HG02678 (cell line): ENCODE results near the gene BRPF3.

Experiments used
- ATAC-seq: cut with Tn5 transposase; IDR thresholded peaks from one replicate; pipeline ENCODE4 v1.9.1; 2021; ENCODE audit warnings: mild to moderate bottlenecking, moderate library complexity; ENCODE audit not compliant: unreplicated experiment

The BRPF3 gene

GRCh38 chr6:36227379-36228228, 31.1 kb downstream of the BRPF3 start:
- no peak for ATAC-seq

DNA sequence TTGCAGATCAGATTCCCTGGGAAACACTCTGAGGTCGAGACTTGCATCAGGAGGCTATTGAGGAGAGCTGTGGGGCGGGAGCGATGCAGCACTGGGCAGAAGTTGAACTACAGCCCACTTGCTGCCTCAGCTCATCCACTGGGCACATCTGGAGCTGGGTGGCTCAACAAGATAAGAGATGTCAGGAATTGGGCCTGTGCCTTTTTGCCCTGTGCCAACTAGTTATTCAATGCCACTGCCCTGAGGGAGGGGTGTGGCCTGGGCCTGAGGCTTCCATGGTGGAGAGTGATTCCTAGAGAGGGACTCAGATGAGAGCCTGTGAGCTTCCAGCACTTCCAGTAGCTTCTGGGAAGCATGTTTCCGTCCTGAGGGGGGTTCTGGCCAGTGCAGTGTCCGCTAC, 32.7 kb downstream of the BRPF3 start:
- no peak for ATAC-seq

DNA sequence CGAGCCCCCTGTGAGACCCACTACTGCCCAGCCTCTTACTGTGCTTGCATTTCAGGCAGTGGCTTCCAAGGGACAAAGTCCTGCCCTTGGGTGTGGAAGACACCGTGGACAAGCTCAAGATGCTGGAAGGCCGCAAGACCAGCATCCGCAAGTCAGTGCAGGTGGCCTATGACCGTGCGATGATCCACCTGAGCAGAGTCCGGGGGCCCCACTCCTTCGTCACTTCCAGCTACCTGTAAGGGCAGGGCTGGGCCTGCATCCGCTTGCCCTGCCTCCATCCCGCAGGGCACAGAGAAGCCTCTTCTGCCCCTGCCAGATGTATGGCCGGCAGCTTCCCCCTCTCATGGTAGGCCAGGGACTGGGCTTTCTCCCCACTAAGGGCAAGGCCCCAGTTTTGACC, 33.8 kb downstream of the BRPF3 start:
- no peak for ATAC-seq

DNA sequence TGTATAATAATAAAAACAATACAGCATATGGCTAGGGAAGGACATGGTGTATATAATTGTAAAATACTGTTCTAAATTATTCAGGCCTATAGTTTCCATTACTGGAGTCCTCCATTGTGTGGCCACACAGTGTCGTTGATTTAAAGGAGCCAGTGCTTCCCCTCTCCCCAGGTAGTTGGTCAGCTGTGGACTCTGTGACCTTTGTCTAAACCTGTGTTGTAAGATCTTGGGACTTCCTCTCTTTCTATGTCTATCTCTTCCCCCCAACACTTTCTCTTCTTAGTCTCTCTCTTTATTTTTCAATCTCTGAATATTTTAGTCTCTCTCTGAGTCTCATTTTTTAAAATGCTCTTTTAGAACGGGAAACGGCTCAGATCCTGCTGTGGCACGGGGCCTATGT, 35.6 kb downstream of the BRPF3 start:
- ATAC-seq, result no peak

DNA sequence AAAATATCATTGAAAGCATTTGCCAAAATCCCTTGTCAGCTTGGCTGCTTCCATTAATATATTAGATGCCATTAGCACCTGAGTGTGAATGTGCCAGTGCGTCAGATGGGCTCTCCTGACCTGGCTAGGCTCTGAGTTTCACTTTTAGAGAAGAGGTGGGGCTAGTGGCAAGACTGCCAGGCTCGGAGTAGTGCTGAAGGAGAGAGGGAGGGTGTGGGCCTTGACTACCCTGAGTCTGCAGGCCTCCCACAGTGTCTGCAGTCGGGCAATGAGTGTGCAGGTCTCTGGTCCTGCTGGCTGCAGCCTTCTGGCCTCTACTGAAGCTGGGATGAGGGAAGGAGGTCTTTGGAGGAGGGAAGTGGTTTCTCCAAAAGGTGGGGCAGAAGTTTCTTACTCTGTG, 38.8 kb downstream of the BRPF3 start:
- ATAC-seq, result no peak

DNA sequence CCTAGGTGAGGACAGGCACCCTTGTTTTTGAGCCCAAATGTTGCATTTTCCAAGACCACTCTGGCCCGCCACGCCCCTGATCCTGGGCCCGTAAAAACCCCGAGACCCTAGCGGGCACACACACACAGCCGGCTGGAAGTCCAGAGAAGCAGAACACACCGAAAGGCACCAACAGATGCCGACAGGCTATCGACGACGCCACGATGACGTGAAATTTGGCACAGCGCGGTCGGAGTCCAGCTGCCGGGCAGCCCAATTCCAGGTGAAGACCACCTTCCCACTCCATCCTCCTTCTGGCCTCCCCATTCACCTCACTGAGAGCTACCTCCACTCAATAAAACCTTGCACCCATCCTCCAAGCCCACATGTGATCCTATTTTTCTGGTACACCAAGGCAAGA, 39.3 kb downstream of the BRPF3 start:
- ATAC-seq, result no peak

GRCh38 chr6:36239774-36240173, 43.2 kb downstream of the BRPF3 start:
- ATAC-seq, result no peak

- peak; percentile 56 for ATAC-seq
These were observed 45.2 kb downstream of the BRPF3 start for GRCh38 chr6:36241728-36242127.

DNA sequence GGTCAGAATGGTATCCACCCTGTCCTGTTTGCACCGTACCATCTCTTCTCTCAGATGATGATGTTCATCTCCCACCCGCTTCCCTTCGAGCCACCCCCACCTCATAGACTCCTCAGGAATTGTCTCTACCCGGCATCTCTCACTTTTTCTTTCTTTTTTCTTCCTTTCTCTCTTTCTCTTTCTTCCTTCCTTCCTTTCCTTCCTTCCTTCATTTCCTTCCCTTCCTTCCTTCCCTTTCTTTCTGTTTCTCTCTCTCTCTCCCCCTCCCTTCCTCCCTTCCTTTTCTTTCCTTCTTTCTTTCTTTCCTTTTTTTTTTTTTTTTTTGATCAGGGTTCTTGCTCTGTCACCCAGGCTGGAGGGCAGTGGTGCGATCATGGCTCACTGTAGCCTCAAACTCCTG, 45.6 kb downstream of the BRPF3 start:
- no peak for ATAC-seq

DNA sequence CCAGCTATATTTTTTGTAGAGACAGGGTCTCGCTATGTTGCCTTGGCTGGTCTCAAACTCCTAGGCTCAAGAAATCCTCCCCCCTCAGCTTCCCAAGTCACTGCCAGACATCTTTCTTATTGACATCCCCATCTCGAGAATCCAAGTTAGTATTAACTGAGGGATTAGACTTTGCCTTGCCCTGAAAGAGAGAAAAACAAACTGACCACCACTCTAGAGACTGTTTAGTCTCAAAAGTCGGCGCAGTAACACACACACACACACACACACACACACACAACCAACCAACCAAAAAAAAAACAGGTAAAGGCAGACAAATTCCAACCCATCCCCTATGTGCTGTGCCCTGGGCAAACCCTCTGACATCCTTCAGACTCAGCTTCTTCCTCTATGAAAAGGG, 46.1 kb downstream of the BRPF3 start:
- ATAC-seq, result no peak

DNA sequence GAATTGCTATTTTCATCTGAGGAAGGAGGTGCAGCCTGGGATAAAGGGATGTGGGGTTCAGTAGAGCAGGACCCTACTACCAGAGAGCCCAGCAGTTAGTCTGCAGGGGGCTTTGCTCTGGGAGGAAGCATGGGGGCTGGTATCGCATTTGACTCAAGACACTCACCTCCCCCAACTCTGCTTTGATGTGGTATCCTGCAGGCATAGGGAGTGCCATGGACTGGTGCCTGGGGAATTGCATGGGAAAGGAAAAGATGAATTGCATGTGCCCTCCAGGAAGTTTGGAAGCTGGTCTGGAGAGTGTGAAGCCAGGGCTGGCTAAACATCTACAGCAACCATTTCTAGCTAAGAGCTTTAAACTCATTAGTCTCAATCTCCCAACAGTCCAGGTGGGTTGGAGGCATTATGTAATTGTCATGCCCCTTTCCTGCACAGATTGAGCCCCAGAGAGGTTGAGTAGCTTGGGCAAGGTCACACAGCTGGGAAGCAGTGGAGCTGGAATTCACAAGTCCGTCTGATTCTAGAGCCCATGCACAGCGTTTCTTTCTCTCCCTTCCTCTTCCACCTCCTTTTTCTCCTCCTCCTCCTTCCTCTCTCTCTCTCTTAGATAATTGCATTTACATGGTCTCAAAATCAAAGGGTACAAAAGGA, 47.1 kb downstream of the BRPF3 start:
- ATAC-seq, result no peak

DNA sequence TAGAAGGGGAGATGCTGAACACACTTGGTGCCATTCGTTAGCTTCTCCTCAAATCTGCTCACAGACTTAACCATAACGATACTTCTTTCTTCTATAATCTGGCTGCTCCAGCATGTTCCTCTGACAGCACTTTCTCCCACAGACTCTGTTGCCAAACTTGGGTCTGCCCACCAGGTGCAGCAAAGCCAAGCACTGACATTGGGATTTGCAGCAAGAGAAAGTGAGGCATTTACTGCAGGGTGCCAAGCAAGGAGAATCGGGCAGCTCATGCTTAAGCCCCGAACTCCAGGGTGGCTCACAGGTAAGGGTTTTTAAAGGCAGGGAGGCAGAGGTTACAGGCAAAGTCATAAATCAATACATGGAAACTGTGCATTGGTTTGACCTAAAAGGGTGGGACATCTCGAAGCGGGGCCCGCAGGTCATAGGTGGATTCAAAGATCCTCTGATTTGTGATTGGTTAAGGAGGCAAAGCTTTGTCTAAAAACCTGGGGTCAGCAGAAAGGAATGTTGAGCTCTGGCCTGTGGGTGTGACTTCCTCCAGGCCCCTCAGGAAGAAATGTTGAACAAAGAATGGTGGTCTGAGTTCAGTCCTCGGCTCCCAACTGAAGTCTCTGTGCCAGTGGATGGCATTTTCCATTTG, 48.2 kb downstream of the BRPF3 start:
- no peak for ATAC-seq

DNA sequence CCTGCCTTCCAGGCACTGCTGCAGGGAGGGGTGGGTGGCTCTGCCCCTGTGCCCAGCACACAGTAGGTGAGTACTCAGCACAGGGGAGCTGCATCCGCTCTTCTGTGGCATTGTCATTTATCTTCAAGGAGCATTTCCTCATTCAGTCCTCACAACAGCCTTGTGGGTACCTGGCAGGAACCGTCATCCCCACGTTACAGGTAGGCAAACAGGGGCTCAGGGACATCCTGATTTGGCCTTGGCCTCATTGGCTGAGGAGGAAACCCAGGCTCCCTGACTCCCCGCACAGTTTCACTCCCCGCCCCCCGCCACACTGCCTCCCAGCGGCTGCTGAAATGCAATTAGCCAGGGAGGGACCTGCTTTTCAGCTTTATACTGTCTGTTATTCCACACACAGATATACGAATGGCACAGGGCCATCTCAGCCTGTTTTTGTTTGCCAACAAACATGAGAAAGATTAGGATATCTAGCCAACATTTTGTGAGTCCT, 49.1 kb downstream of the BRPF3 start:
- ATAC-seq, result no peak

DNA sequence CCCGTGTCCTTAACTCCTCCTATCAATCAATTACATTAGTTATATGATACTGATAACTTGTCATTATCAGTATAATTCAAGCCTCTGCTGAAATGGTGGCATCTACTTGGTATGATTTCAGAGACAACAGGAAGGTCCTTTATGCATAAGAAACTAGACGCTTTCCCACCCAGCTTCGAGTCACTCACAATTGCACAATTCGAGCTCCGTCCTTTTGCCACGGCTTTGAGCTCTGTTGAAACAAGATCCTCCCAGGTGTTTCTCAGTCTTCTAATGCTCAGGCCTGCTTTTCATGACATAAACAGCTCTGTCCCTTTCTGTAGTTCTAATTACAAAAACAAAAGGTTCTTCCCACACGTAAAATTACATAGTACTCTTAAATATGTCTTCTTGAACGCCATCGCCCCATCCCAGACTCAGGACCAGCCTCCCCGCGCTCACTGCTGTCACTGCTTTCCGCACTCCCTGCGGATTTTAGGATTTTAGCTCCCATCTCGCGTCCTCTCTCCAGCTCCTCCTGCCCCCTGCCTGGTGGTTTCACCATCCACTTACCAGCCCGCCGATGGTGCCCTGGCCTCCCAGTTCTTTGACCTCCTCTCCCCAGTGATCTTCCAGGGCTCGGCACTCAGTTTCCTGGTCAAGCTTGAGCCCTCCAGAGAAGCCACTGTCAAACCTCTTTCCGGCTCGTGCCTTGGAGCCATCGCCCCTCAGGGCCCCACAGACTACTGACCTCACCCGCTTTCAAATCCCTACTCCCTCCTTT, 50.1 kb downstream of the BRPF3 start:
- no peak for ATAC-seq

DNA sequence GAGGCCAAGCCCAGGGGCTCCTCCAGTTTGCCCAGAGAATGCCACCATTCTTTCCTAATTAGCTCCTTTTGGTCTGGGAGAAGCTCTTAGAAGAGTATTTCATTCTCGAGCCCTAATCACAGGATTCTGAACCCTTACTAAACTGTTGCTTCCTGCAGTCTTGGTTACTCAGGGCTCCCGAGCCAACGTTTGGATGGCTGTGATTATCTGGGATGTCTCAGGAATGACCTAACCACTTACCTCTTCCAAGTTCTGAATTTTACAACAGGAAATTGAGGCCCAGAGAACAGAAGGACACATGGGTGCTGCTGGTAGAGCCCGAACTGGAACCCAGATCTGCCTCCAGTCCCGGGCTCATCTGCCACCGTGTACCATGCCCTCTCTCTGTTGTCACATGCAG, 51.1 kb downstream of the BRPF3 start:
- ATAC-seq, result no peak

DNA sequence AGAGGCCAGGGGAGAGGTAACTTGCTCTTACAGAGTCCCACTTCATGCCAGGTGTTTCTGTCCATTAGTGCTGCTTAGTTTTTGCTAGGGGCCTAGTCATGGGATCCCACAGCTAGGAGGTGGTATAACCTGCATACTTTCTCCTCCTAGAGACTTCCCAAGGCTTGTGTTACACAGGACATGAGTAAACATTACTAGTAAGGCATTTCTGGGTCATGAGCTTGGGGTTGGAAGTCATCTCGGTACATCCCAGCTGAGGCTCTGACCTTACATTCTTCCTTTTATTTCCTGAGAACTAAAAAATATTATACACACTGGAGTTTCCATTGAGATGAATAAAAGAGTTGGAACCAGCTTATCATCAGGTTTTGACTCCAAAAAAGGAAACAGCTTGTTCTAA, 52.4 kb downstream of the BRPF3 start:
- ATAC-seq, result no peak

- no peak for ATAC-seq
These were observed 53.0 kb downstream of the BRPF3 start for GRCh38 chr6:36249536-36249935.

GRCh38 chr6:36252005-36252404, 55.5 kb downstream of the BRPF3 start:
- no peak for ATAC-seq

- no peak for ATAC-seq
These were observed 67.0 kb downstream of the BRPF3 start for GRCh38 chr6:36263390-36264000.

DNA sequence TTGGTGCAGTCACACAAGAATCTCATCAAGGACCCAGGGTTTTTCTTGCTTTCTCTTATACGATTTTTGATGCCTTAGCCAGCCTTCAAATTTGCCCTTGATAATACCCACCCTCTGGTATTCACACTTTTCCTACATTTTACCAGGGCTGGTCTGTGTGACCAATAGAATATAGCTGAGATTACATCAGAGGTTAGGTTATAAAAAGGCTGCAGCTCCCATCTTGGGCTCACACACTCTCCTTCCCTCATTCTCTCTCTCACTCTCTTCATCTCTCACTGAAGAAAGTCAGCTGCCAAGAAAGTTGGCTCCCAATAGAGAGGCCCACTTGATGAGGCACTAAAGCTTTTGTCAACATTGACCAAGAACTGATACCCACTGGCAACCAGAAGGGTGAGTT, 69.2 kb downstream of the BRPF3 start:
- ATAC-seq, result no peak
